Spinal cord (tissue), 10 donors: ENCODE data around the gene SPEN. TPM values are rescaled to one million over a fixed set of nuclear protein-coding genes. Genes with fewer than 3 reads are reported as not detected.
"Not testable (repeated sequence)": the region's sequence is repeated elsewhere in the genome, so short reads cannot be mapped to it uniquely, and the experiment has no call there.

Experiments
- DNase-seq, 6 donors: peaks; one replicate each; pipeline versions ENCODE4 v3.0.0 to v3.0.0-alpha.2; 2013 to 2015; ENCODE audit warnings: low spot score in 6 of 6, low read depth in 4 of 6
- H3K27ac ChIP-seq: one replicate; pipeline ENCODE4 v1.5.1; 2013; ENCODE audit warnings: low read depth, low read length, control low read depth
- H3K27me3 ChIP-seq: one replicate; pipeline ENCODE4 v1.6.1; 2013; ENCODE audit warnings: low read length; ENCODE audit not compliant: control insufficient read depth, insufficient read depth
- H3K36me3 ChIP-seq: one replicate; pipeline ENCODE4 v1.6.1; 2013; ENCODE audit warnings: low read length; ENCODE audit not compliant: control insufficient read depth, insufficient read depth
- H3K4me1 ChIP-seq: one replicate; pipeline ENCODE4 v1.6.1; 2013; ENCODE audit warnings: low read length; ENCODE audit not compliant: control insufficient read depth, insufficient read depth
- H3K4me3 ChIP-seq: one replicate; pipeline ENCODE4 v1.5.1; 2013; ENCODE audit warnings: low read depth, low read length, control low read depth
- H3K9me3 ChIP-seq: one replicate; pipeline ENCODE4 v1.6.1; 2013; ENCODE audit warnings: low read length; ENCODE audit not compliant: control insufficient read depth, insufficient read depth
- WGBS: methylation state at CpG from one replicate; pipeline ENCODE4 v1.1.5; 2013; ENCODE audit warnings: missing lambda C conversion rate; ENCODE audit not compliant: insufficient coverage; 5-methylcytosine and 5-hydroxymethylcytosine counted together
- polyA plus RNA-seq, 2 donors: library from polyadenylated mRNA; unstranded; fragments of 120-200 nt; gene quantifications; one replicate each; pipeline ENCODE4 v1.2.1, GENCODE V29; 2013; ENCODE audit not compliant: insufficient read length in 2 of 2
- total RNA-seq, 2 donors: library from RNA; depleted of rRNA in 1 of 2; stranded (reverse); fragments of 120-200 nt in 1 of 2; fragments of >200 nt in 1 of 2; gene quantifications; one replicate each; pipeline versions ENCODE4 v1.2.3 to v1.2.4, GENCODE V29; 2013 to 2014
- donor health status: healthy.

Gene SPEN
- total and polyA plus RNA-seq, 4 donors: 37.9 to 79.9 (median 66.8) TPM

- Histone ChIP-seq H3K27ac (peak overlapping the region; percentile 97), H3K4me3 (peak overlapping the region; percentile 53), H3K27me3 (no peaks in the 10 kb centered on the region), H3K36me3 (peaks cover 8% of the 10 kb centered on the region), H3K4me1 (peaks cover 30% of the 10 kb centered on the region), H3K9me3 (no peaks in the 10 kb centered on the region)
- 2% methylated on average over 6 of the region's 14 CpGs for WGBS
- peak; percentile 85 to 98 (median 92) for DNase-seq
Observed at GRCh38 chr1:15885701-15886610, 38.4 kb downstream of the SPEN start.

GRCh38 chr1:15886611-15887167, 39.2 kb downstream of the SPEN start:
- H3K9me3 ChIP-seq: no peaks in the 10 kb centered on the region
- WGBS: 0% methylated on average over 1 of the region's 4 CpGs
- H3K27me3 ChIP-seq: no peaks in the 10 kb centered on the region
- DNase-seq: no peak
- H3K4me1 ChIP-seq: peaks cover 30% of the 10 kb centered on the region
- peak overlapping the region; percentile 97 for H3K27ac ChIP-seq
- H3K36me3 ChIP-seq: peaks cover 8% of the 10 kb centered on the region
- H3K4me3 ChIP-seq: peak overlapping the region; percentile 53

- H3K27ac ChIP-seq: not testable (repeated sequence)
Observed at GRCh38 chr1:15892857-15893599, 45.5 kb downstream of the SPEN start.

GRCh38 chr1:15895233-15895632, 47.7 kb downstream of the SPEN start:
- H3K27me3 ChIP-seq: no peaks in the 10 kb centered on the region
- no peak overlapping the region for H3K27ac ChIP-seq
- H3K36me3 ChIP-seq: peaks cover 7% of the 10 kb centered on the region
- DNase-seq: no peak
- no peaks in the 10 kb centered on the region for H3K4me1 ChIP-seq
- H3K9me3 ChIP-seq: no peaks in the 10 kb centered on the region
- H3K4me3 ChIP-seq: no peak overlapping the region

More at GRCh38 chr1:15892857-15893599, 45.5 kb downstream of the SPEN start:
- 100% methylated on average over 1 of the region's 6 CpGs for WGBS
- not testable (repeated sequence) for H3K4me1 ChIP-seq, H3K9me3 ChIP-seq, H3K4me3 ChIP-seq, DNase-seq, H3K27me3 ChIP-seq
- peaks cover 10% of the 10 kb centered on the region for H3K36me3 ChIP-seq

- WGBS: 96% methylated on average over 7 of the region's 20 CpGs
Observed at GRCh38 chr1:15896841-15897610, 49.5 kb downstream of the SPEN start.

GRCh38 chr1:15899266-15899665, 51.8 kb downstream of the SPEN start:
- Histone ChIP-seq H3K4me3 (no peak overlapping the region), H3K36me3 (peaks cover 8% of the 10 kb centered on the region), H3K27me3 (no peaks in the 10 kb centered on the region), H3K4me1 (no peaks in the 10 kb centered on the region), H3K27ac (no peak overlapping the region), H3K9me3 (no peaks in the 10 kb centered on the region)
- DNase-seq: no peak
- WGBS: 90% methylated on average over 7 of the region's 9 CpGs

More at GRCh38 chr1:15896841-15897610, 49.5 kb downstream of the SPEN start:
- H3K4me3 ChIP-seq, DNase-seq, H3K27ac ChIP-seq, H3K4me1 ChIP-seq, H3K36me3 ChIP-seq, H3K27me3 ChIP-seq, H3K9me3 ChIP-seq: not testable (repeated sequence)

GRCh38 chr1:15900662-15901279, 53.3 kb downstream of the SPEN start:
- DNase-seq: peak in 1 of 6 donors; percentile 32
- WGBS: 58% methylated on average over 3 of the region's 8 CpGs
- H3K27ac ChIP-seq: peak overlapping the region; percentile 10
- H3K4me3 ChIP-seq: no peak overlapping the region
- H3K9me3 ChIP-seq: no peaks in the 10 kb centered on the region
- peaks cover 12% of the 10 kb centered on the region for H3K36me3 ChIP-seq
- no peaks in the 10 kb centered on the region for H3K4me1 ChIP-seq
- no peaks in the 10 kb centered on the region for H3K27me3 ChIP-seq

- H3K4me3 ChIP-seq: no peak overlapping the region
- WGBS: no CpG with 5 or more reads among the region's 3 CpGs
- H3K27me3 ChIP-seq: no peaks in the 10 kb centered on the region
- peaks cover 19% of the 10 kb centered on the region for H3K36me3 ChIP-seq
- no peaks in the 10 kb centered on the region for H3K9me3 ChIP-seq
- no peak for DNase-seq
- no peak overlapping the region for H3K27ac ChIP-seq
- no peaks in the 10 kb centered on the region for H3K4me1 ChIP-seq
Observed at GRCh38 chr1:15902882-15903281, 55.4 kb downstream of the SPEN start.

GRCh38 chr1:15908597-15908996, 61.1 kb downstream of the SPEN start:
- Histone ChIP-seq H3K4me1 (no peaks in the 10 kb centered on the region), H3K27me3 (no peaks in the 10 kb centered on the region), H3K27ac (no peak overlapping the region), H3K4me3 (no peak overlapping the region), H3K9me3 (no peaks in the 10 kb centered on the region), H3K36me3 (peaks cover 41% of the 10 kb centered on the region)
- WGBS: no CpG with 5 or more reads among the region's 4 CpGs
- no peak for DNase-seq
